Liver (tissue), 9 donors: ENCODE measurements around the gene HTR3D. TPM values are rescaled to one million over a fixed set of nuclear protein-coding genes. Genes with fewer than 3 reads are reported as not detected.

Experiments
- DNase-seq: peaks from one replicate; pipeline ENCODE4 v3.0.0-alpha.2; 2017; ENCODE audit warnings: low spot score
- H3K27ac ChIP-seq, 2 donors: one replicate each; pipeline ENCODE4 v1.7.0; 2013; ENCODE audit warnings: inconsistent platforms in 2 of 2, low read length in 2 of 2, control low read depth in 1 of 2, low read depth in 1 of 2, mild to moderate bottlenecking in 1 of 2
- H3K27me3 ChIP-seq, 4 donors: one replicate each; pipeline versions ENCODE4 v1.6.1 to v1.7.0; 2013; ENCODE audit warnings: low read length in 3 of 4, inconsistent platforms in 1 of 4, mild to moderate bottlenecking in 1 of 4, moderate library complexity in 1 of 4; ENCODE audit not compliant: control insufficient read depth in 4 of 4, insufficient read depth in 4 of 4
- H3K36me3 ChIP-seq, 4 donors: one replicate each; pipeline versions ENCODE4 v1.6.1 to v1.7.0; 2013; ENCODE audit warnings: low read length in 3 of 4, mild to moderate bottlenecking in 3 of 4, low read depth in 1 of 4, moderate library complexity in 1 of 4; ENCODE audit not compliant: control insufficient read depth in 4 of 4, insufficient read depth in 3 of 4
- H3K4me1 ChIP-seq, 4 donors: one replicate each; pipeline versions ENCODE4 v1.6.1 to v1.7.0; 2013; ENCODE audit warnings: low read length in 3 of 4, mild to moderate bottlenecking in 3 of 4, moderate library complexity in 1 of 4; ENCODE audit not compliant: control insufficient read depth in 4 of 4, insufficient read depth in 4 of 4
- H3K4me3 ChIP-seq, 3 donors: one replicate each; pipeline versions ENCODE4 v1.6.1 to v1.7.0; 2013; ENCODE audit warnings: low read length in 3 of 3, control low read depth in 1 of 3, low read depth in 1 of 3, mild to moderate bottlenecking in 1 of 3
- H3K9ac ChIP-seq, 2 donors: one replicate each; pipeline ENCODE4 v1.7.0; 2013; ENCODE audit warnings: low read length in 2 of 2, mild to moderate bottlenecking in 2 of 2, moderate library complexity in 2 of 2, control low read depth in 1 of 2, low read depth in 1 of 2
- H3K9me3 ChIP-seq, 4 donors: one replicate each; pipeline versions ENCODE4 v1.6.1 to v1.7.0; 2013; ENCODE audit warnings: low read length in 3 of 4; ENCODE audit not compliant: control insufficient read depth in 4 of 4
- EGR1 ChIP-seq, 2 donors: IDR thresholded peaks; 2 replicates each; pipeline ENCODE4 v1.6.1; 2016 to 2018; ENCODE audit warnings: antibody characterized with exemption in 2 of 2, low read depth in 2 of 2
- FOXA1 ChIP-seq: IDR thresholded peaks from 2 replicates; pipeline ENCODE4 v1.6.1; 2016; ENCODE audit warnings: antibody characterized with exemption
- FOXA2 ChIP-seq: IDR thresholded peaks from 2 replicates; pipeline ENCODE4 v1.6.1; 2016; ENCODE audit warnings: antibody characterized with exemption
- HNF4A ChIP-seq, 2 donors: conservative IDR thresholded peaks; 2 replicates each; pipeline ENCODE4 v1.6.1; 2016; ENCODE audit warnings: antibody characterized with exemption in 2 of 2, mild to moderate bottlenecking in 2 of 2
- HNF4G ChIP-seq: IDR thresholded peaks from 2 replicates; pipeline ENCODE4 v1.6.1; 2016; ENCODE audit warnings: antibody characterized with exemption
- JUND ChIP-seq, 2 donors: IDR thresholded peaks; 2 replicates each; pipeline ENCODE4 v1.6.1; 2016; ENCODE audit warnings: antibody characterized with exemption in 2 of 2
- MAX ChIP-seq: IDR thresholded peaks from 2 replicates; pipeline ENCODE4 v1.6.1; 2016; ENCODE audit warnings: antibody characterized with exemption
- NR2F2 ChIP-seq: IDR thresholded peaks from 2 replicates; pipeline ENCODE4 v1.6.1; 2016; ENCODE audit warnings: antibody characterized with exemption
- RAD21 ChIP-seq, 2 donors: IDR thresholded peaks; 2 replicates each; pipeline ENCODE4 v1.6.1; 2016; ENCODE audit warnings: antibody characterized with exemption in 2 of 2, mild to moderate bottlenecking in 2 of 2
- REST ChIP-seq: IDR thresholded peaks from 2 replicates; pipeline ENCODE4 v1.6.1; 2016; ENCODE audit warnings: antibody characterized with exemption, mild to moderate bottlenecking
- RXRA ChIP-seq, 2 donors: IDR thresholded peaks; 2 replicates each; pipeline ENCODE4 v1.6.1; 2017 to 2018; ENCODE audit warnings: antibody characterized with exemption in 2 of 2, mild to moderate bottlenecking in 1 of 2
- SP1 ChIP-seq: IDR thresholded peaks from 2 replicates; pipeline ENCODE4 v1.6.1; 2018; ENCODE audit warnings: antibody characterized with exemption, mild to moderate bottlenecking
- TAF1 ChIP-seq: conservative IDR thresholded peaks from 2 replicates; pipeline ENCODE4 v1.6.1; 2016; ENCODE audit warnings: antibody characterized with exemption, mild to moderate bottlenecking
- ZBTB33 ChIP-seq: IDR thresholded peaks from 2 replicates; pipeline ENCODE4 v1.6.1; 2016; ENCODE audit warnings: antibody characterized with exemption
- WGBS: extraction: QIAGEN DNeasy Blood & Tissue Kit; methylation state at CpG from one replicate; pipeline ENCODE4 v1.1.7; 2013; 5-methylcytosine and 5-hydroxymethylcytosine counted together
- polyA plus RNA-seq, 2 donors: library from polyadenylated mRNA; stranded (reverse) in 1 of 2; unstranded in 1 of 2; fragments of 200-250 nt in 1 of 2; fragments of >200 nt in 1 of 2; fragmentation: Nextera tagmentation in 1 of 2; extraction: Ambion mirVana in 1 of 2; gene quantifications; one replicate each; pipeline versions ENCODE4 v1.2.1 to v1.2.3, GENCODE V29; 2013 to 2015
- total RNA-seq, 2 donors: library from RNA; depleted of rRNA; stranded (reverse); fragments of >200 nt; gene quantifications; one replicate each; pipeline ENCODE4 v1.2.3, GENCODE V29; 2014
- TF ChIP-seq, protein P1 (sequence below): fragments of 150-350 bp; IDR thresholded peaks from 2 replicates; pipeline ENCODE4 v1.5.1; 2017; ENCODE audit warnings: improper control_type of control experiment, low read depth, low read length; ENCODE audit not compliant: missing input control
- TF ChIP-seq, protein P2 (sequence below): IDR thresholded peaks from 2 replicates; pipeline ENCODE4 v1.6.1; 2016; ENCODE audit warnings: antibody characterized with exemption
- donor health status: healthy.
- donor health status: healthy.
- donor health status: healthy.
- donor health status: healthy.
- donor health status: healthy.

Gene HTR3D
- total and polyA plus RNA-seq, 4 donors = not detected

- Histone ChIP-seq H3K9me3 (no peaks in the 10 kb centered on the region), H3K4me1 (no peaks in the 10 kb centered on the region), H3K4me3 (no peak overlapping the region), H3K27ac (no peak overlapping the region), H3K9ac (no peak overlapping the region), H3K27me3 (no peaks in the 10 kb centered on the region), H3K36me3 (no peaks in the 10 kb centered on the region)
- no peak for DNase-seq
- WGBS = 77% methylated on average over 9 of the region's 9 CpGs
- no peak for TF ChIP-seq SP1
- TF ChIP-seq NR2F2 = no peak
- no peak for TF ChIP-seq REST
- no peak for TF ChIP-seq TAF1
- no peak for TF ChIP-seq MAX
- TF ChIP-seq FOXA1 = no peak
- TF ChIP-seq, protein P1, sequence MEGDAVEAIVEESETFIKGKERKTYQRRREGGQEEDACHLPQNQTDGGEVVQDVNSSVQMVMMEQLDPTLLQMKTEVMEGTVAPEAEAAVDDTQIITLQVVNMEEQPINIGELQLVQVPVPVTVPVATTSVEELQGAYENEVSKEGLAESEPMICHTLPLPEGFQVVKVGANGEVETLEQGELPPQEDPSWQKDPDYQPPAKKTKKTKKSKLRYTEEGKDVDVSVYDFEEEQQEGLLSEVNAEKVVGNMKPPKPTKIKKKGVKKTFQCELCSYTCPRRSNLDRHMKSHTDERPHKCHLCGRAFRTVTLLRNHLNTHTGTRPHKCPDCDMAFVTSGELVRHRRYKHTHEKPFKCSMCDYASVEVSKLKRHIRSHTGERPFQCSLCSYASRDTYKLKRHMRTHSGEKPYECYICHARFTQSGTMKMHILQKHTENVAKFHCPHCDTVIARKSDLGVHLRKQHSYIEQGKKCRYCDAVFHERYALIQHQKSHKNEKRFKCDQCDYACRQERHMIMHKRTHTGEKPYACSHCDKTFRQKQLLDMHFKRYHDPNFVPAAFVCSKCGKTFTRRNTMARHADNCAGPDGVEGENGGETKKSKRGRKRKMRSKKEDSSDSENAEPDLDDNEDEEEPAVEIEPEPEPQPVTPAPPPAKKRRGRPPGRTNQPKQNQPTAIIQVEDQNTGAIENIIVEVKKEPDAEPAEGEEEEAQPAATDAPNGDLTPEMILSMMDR = no peak
- TF ChIP-seq FOXA2 = no peak
- TF ChIP-seq JUND (IDR thresholded peaks at IDR 0.05) = no peak
- no peak for TF ChIP-seq EGR1 (IDR thresholded peaks at IDR 0.05; ENCODE audit: low read depth in 2 of 2)
- no peak for TF ChIP-seq ZBTB33
- TF ChIP-seq, protein P2, sequence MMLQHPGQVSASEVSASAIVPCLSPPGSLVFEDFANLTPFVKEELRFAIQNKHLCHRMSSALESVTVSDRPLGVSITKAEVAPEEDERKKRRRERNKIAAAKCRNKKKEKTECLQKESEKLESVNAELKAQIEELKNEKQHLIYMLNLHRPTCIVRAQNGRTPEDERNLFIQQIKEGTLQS = no peak
- no peak for TF ChIP-seq RXRA (IDR thresholded peaks at IDR 0.05)
- TF ChIP-seq HNF4A (conservative IDR thresholded peaks at IDR 0.05) = no peak
- no peak for TF ChIP-seq RAD21 (IDR thresholded peaks at IDR 0.05)
Measured at GRCh38 chr3:184058029-184058428, 26.5 kb downstream of the HTR3D start.

DNA sequence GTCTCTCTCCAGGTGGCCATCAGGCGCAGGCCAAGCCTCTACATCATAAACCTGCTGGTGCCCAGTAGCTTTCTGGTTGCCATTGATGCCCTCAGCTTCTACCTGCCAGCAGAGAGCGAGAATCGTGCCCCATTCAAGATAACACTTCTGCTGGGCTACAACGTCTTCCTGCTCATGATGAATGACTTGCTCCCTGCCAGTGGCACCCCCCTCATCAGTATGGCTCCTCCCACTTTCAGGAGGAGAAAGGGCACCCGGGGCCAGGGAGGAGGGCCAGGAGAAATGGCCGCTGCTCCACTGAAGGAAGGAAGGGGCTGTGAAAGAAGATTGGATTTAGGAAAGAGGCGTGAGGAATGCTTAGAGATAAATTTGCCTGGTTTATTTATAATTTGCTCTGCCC is 27.9 kb downstream of the HTR3D start:
- WGBS = 69% methylated on average over 7 of the region's 7 CpGs

More for the DNA sequence above, 27.9 kb downstream of the HTR3D start:
- H3K27me3 ChIP-seq = no peaks in the 10 kb centered on the region
- H3K27ac ChIP-seq = no peak overlapping the region
- TF ChIP-seq HNF4G (no peak), ZBTB33 (no peak), RAD21 (IDR thresholded peaks at IDR 0.05) (no peak)
- DNase-seq = no peak
- H3K36me3 ChIP-seq = no peaks in the 10 kb centered on the region
- H3K9ac ChIP-seq = no peak overlapping the region
- H3K4me1 ChIP-seq = no peaks in the 10 kb centered on the region
- H3K9me3 ChIP-seq = no peaks in the 10 kb centered on the region
- no peak overlapping the region for H3K4me3 ChIP-seq
